SW480 (cell line): ENCODE measurements around the gene SERPINA6.
A peak's percentile ranks its signal among the peaks of the same experiment; 100 is the strongest.
"Not testable (repeated sequence)": the region's sequence is repeated elsewhere in the genome, so short reads cannot be mapped to it uniquely, and the experiment has no call there.

Experiments used
- DNase-seq: peaks from one replicate; pipeline ENCODE4 v3.0.0-alpha.2; 2016; ENCODE audit warnings: low spot score

Gene SERPINA6

DNA sequence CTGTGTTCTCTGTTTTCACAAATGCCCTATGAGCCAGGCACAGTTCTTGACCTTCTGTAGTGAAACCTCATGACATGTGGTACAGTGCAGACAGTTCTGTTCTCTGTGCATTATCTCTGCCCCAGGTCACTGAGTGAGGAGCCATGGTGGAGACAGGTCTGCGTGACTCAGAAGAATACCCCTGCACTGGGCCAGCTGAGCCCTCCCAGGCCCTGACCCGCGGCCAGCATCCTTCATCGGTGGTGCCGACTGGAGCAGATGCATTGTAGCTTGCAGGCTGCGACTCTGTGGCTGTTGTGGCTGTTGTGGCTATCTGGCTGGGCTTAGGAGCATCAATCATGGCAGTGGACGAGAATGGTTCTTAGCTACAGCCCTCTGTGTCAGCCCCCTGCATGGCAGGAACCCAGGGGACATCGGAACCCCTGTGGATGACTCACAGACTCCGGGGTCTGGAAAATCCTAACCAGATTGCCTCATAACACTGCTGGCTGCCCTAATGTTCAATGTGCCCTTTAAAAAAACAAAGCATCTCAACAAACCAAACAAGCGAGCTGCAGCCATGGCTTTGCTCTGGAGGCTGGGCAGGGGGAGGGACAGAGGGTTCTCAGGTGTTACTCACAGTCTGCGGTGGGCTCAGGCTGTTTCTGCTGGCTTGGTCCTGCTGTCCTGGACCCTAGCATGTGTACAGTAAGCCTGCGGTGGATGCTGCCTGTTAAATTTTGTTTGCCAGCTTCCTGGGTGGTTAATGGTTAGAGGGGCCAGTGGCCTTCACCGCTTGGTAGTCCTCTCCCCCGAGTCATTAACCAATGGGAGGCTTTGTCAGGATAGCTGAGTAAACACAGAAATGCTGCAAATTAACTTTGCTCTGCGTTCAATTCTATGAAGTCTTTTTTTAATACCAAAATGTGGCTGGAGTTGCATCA, at the start of gene SERPINA6:
Gene SERPINA6 (minus strand): TSS at position 689 of the 923 bp plus-strand sequence. CDS start 8,688 bp downstream, outside the sequence.
- no peak for DNase-seq

- no peak for DNase-seq
These were observed 49.0 kb upstream of the SERPINA6 start for GRCh38 chr14:94372021-94372605.

DNA sequence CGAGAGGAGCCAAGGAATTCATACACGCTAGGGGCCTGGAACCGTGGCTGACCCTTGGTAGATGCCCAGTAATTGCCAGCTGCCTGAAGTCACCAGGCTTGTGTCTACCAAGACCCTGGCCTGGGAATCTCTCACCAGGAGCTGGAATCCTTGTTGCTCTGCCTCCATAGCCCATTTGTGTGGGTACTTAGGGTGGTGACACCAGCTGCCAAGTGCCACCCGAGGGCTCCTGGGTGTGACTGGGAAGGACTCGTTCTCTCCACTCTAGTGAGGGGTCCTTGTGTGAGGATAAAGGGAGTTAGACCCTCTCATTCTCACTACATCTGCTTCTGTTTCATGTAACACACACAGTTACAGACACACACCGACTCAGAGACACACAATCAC, 47.4 kb upstream of the SERPINA6 start:
- no peak for DNase-seq

DNA sequence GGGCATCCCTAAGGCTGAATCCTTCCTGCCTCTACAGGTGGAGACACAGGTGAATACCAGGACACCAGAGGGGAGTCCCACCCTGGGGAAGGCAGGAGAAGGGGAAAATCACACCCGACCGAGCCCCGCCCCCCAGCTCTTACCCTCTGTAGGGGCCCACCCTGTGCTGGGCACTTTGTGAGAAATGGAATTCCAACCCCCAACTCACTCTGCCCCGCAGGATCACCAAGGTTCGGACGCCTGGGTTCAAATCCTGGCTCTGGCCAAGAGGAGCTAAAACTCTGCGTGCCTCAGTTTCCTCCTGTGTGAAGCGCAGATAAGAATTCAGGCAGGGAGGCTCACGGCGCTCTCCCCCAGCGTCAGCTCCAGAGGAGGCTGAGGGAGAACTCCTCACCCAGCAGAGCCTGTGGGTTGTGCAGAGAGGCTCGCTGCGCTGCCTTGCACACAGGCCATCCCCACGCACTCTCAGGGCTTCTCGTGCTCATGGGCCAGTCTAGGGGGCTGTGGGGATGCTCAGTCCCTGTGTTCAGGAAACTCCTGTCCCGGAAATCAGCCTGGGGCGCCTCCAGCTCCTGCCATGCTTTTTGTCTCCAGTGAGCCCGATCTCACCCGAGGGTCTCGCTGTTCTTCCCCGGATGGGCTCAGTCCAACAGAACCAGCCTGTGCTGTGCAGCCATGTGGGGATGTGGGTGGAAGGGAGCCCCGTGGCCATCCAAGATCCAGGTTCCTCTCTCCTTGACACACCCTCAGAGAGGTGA, 46.8 kb upstream of the SERPINA6 start:
- not testable (repeated sequence) for DNase-seq

DNA sequence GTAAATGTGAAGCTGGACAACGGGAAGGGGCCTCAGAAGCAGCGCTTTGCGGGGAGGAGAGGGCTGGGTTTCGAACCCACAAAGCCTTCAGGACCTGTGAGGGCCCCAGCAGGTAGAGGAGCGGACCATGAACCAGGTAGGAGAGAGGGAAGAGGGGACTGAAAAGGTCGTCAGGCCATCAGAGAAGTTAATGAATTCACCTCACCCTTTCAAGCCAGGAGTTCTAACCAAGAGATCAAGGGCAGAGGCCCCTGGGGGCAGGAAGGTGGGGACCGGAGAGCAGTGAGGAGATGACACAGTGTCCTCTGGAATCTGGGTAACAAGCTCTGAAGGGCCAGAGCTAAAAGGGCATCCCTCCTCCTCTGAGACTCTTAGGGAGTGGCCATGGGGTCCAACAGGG, 45.8 kb upstream of the SERPINA6 start:
- no peak for DNase-seq

DNA sequence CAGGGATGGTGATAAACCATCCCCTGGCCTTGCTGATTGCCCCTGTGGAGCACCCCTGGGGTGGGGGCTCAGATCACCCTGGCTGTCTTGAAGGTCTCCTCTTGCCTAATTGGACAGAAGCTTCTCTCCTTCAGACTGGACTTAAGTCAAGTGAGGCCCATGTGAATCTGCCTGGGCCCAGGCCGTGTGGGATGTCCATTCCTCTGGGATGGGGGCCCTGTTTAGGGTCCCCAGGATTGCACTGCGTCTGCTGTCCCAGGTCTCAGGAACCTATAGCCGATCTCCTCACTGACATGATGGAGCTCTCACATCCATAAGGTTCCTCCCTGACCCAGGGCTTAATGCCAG, 45.1 kb upstream of the SERPINA6 start:
- no peak for DNase-seq

GRCh38 chr14:94367347-94368242, 44.5 kb upstream of the SERPINA6 start:
- DNase-seq: no peak

DNA sequence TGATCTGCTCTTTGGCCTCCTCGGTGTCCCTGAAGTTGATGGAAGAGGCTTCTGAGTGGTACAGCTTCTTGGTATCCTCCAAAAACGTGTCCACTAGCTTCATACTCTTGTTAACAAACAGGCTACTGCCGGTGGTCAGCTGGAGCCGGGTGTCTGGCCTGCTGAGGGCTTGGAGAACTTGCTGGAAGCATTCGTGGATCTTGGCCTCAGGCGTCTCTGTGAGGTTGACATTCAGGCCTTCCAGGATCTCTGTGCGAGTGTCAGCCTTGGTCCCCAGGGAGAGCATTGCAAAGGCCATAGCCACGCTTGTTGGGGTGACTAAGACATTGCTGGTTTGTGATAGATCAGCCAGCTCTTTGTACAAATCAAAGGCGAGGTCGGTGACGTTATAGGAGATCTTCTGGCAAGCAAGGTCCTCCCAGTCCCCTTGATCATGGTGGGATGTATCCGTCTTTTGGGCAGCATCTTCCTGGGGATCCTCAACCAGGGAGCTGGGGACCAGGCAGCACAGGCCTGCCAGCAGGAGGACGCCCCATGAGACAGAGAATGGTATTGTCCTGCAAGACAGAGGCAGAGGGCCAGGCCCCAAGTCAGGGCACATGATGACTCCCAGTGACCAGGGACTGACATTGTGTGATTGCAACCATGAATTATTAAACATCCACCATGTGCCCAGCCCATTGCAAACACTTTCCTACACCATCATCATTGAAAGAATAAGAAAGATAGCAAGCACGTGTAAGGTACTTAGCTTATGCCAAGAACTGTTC, 43.2 kb upstream of the SERPINA6 start, which contains the start of gene SERPINA2:
Gene SERPINA2 (minus strand): TSS at position 553 of the 770 bp plus-strand sequence.
- DNase-seq: no peak

DNA sequence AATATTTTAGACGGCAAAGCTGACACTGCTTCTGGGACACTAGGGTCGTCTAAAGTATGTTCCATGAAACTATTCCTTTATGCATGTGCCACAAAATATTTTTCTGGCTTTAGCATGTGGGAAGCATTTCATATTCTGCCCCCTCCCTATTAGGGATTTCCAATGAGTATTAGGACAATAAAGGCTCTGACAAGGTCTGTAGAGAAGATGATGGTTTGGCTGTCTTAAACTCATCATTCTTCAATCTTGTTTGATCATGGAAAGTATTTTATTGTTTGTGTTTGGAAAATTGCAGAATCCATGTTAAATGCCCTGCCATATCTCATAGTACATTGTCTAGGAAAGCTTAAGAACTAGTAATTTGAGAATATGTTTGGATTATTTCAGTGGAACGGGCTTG, 42.5 kb upstream of the SERPINA6 start:
- no peak for DNase-seq

DNA sequence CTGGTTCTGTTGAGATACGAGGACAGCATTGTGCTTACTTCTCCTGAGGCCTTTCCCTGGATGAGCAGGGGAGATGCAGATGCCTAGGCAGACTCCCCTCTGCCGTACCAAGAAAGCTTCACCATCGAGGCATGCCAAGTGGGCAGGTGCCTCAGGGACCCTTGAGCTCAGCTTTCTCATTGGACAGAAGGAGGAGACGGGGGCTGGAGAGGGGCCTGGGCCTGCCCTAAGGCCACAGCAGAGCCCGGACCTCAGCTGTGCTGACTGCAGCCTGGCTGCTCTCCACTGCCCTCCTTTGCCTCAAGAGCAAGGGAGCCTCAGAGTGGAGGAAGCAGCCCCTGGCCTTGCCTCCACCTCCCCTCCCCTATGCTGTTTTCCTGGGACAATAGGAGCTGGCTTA, 41.8 kb upstream of the SERPINA6 start:
- no peak for DNase-seq

- no peak for DNase-seq
These were observed 40.9 kb upstream of the SERPINA6 start for GRCh38 chr14:94364037-94364436.

DNA sequence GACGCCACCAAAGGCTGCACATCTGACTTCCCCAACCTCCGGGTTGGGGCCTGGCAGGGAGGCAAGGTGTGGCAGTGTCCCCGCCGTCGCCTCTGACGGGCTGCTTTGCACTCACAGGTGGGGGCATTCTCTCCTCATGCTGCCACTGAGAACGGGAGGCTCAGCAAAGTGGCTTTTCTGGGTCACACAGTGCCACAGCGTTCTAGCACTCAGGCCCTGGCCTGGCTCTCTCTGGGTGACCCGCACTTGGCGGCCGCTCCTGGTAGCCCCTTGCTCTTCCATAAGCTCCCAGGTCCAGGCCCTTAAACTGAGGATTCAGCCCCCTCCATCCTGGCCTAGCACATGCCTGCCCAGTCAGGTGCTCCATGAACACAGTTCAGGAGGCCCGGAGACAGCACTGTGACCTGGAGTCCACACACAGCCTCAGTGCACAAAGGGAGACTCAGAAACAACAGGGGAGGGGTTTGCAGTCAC, 40.1 kb upstream of the SERPINA6 start:
- DNase-seq: no peak

GRCh38 chr14:94362614-94363133, 39.5 kb upstream of the SERPINA6 start:
- DNase-seq: no peak

- no peak for DNase-seq
These were observed 38.5 kb upstream of the SERPINA6 start for GRCh38 chr14:94361682-94362081.

DNA sequence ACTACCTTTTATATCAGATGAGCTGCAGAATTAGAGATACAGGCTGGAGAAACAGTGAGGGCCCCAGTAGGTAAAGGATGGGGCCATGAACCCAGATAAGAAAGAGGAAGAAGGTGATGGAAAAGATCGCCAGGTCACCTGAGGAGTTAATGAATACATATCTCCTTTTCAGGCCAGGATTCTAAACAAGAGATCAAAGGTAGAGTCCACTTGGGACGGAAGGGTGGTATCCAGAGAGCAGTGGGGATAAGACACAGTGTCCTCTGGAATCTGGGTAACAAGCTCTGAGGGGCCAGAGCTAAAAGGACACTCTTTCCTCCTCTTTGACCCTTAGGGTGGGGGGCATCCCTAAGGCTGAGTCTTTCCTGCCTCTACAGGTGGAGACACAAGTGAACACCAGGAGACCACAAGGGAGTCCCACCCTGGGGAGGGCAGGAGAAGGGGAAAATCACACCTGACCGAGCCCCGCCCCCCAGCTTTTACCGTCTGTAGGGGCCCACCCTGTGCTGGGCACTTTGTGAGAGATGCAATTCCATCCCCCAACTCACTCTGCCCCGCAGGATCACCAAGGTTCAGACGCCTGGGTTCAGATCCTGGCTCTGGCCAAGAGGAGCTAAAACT, 37.9 kb upstream of the SERPINA6 start:
- no peak for DNase-seq

GRCh38 chr14:94357166-94357565, 34.0 kb upstream of the SERPINA6 start:
- DNase-seq: no peak

GRCh38 chr14:94356379-94357056, 33.4 kb upstream of the SERPINA6 start:
- no peak for DNase-seq

DNA sequence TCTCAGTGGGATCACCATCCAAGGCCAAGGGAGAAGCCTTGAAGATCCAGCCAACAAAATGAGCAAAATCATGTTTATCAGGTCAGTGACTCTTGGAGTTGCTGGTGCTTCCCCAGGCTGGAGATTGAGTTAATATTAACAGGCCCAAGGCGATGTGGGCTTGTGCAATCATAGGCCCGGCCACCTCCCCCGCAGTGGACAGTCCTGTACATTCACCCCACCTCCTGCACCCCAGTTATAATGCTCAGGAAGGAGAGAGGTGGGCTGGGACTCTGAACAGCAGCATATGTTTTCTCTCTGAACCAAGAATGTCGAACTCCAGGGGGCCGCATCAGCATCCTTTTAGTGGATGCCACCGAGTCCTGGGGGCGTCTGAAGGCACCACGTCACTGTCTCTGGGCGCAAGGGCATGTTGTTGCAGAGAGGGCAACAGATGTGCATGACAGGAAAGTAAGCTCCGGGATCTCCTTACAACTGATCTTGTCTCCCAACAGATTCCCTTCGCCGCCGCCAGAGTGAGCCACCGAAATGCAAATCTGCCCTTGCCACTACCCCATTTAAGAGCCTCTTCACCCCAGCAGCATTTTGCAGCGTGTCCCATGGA, 32.2 kb upstream of the SERPINA6 start:
- peak; percentile 18 for DNase-seq

- no peak for DNase-seq
These were observed 31.6 kb upstream of the SERPINA6 start for GRCh38 chr14:94354638-94355185.
